ENCODE measurements around the gene SYNJ2. TPM values are rescaled to one million over a fixed set of nuclear protein-coding genes. Genes with fewer than 3 reads are reported as not detected.
A peak's percentile ranks its signal among the peaks of the same experiment; 100 is the strongest.

Gene SYNJ2
- total RNA-seq, 1 donor from 2014 or later: 8.2 TPM

DNA sequence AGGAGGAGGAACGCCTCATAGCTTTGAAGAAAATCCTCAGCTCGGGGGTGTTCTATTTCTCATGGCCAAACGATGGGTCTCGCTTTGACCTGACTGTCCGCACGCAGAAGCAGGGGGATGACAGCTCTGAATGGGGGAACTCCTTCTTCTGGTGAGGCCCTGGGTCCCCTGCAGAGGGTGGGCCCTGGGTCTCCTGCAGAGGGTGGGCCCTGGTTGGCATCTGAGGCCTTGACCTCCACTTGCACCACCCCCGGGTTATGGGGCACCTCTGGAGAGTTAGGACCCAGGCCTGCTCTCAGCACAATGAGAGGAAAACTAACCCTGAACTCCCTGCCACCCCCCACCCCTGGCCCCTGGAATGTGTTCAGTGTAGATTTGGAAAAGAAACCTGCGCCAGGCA lies 47.2 kb downstream of the SYNJ2 start:
- no peak overlapping the region for H3K4me3 ChIP-seq (ENCODE audit: low read depth, low read length)
- peaks cover 3% of the 10 kb centered on the region for H3K36me3 ChIP-seq (ENCODE audit: control insufficient read depth, insufficient read depth, low read length)
- TF ChIP-seq, protein P1, sequence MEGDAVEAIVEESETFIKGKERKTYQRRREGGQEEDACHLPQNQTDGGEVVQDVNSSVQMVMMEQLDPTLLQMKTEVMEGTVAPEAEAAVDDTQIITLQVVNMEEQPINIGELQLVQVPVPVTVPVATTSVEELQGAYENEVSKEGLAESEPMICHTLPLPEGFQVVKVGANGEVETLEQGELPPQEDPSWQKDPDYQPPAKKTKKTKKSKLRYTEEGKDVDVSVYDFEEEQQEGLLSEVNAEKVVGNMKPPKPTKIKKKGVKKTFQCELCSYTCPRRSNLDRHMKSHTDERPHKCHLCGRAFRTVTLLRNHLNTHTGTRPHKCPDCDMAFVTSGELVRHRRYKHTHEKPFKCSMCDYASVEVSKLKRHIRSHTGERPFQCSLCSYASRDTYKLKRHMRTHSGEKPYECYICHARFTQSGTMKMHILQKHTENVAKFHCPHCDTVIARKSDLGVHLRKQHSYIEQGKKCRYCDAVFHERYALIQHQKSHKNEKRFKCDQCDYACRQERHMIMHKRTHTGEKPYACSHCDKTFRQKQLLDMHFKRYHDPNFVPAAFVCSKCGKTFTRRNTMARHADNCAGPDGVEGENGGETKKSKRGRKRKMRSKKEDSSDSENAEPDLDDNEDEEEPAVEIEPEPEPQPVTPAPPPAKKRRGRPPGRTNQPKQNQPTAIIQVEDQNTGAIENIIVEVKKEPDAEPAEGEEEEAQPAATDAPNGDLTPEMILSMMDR (IDR thresholded peaks at IDR 0.05; ENCODE audit: insufficient read depth, low read length, severe bottlenecking): no peak
- FAIRE-seq (no peak), DNase-seq (ENCODE audit: low read depth) (no peak)
- no peaks in the 10 kb centered on the region for H3K27me3 ChIP-seq (ENCODE audit: control insufficient read depth, insufficient read depth, low read length)

DNA sequence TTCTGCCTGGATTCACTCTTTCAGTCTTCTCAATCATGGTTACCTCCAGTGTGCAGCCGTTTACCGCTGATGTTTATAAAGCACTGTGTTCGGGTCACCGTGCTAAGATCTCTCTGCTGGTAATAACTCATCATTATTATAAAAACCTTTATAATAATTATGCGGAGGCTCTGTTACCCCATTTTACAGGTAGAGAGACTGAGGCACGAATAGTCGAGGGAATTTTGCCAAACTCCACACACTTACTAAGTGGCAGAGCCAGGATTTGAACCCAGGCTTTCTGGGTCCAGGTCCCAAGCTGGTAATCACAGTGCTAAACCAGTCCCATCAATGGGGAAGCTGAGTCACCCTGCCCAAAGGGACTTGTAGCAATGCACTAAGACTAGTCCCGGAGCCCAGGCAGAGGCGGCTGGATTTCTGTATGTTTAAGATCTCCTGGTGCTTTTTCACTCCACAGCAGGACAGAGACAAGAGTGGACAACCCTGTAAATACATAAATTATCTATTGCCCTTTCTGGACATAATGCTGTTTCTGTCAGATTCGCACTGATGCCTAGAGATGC lies 48.1 kb downstream of the SYNJ2 start:
- DNase-seq (ENCODE audit: low read depth) (no peak), FAIRE-seq (no peak)
- TF ChIP-seq, protein P1 (IDR thresholded peaks at IDR 0.05; ENCODE audit: insufficient read depth, low read length, severe bottlenecking): no peak
- Histone ChIP-seq H3K27me3 (ENCODE audit: control insufficient read depth, insufficient read depth, low read length) (no peaks in the 10 kb centered on the region), H3K4me3 (ENCODE audit: low read depth, low read length) (no peak overlapping the region), H3K36me3 (ENCODE audit: control insufficient read depth, insufficient read depth, low read length) (peaks cover 3% of the 10 kb centered on the region)

DNA sequence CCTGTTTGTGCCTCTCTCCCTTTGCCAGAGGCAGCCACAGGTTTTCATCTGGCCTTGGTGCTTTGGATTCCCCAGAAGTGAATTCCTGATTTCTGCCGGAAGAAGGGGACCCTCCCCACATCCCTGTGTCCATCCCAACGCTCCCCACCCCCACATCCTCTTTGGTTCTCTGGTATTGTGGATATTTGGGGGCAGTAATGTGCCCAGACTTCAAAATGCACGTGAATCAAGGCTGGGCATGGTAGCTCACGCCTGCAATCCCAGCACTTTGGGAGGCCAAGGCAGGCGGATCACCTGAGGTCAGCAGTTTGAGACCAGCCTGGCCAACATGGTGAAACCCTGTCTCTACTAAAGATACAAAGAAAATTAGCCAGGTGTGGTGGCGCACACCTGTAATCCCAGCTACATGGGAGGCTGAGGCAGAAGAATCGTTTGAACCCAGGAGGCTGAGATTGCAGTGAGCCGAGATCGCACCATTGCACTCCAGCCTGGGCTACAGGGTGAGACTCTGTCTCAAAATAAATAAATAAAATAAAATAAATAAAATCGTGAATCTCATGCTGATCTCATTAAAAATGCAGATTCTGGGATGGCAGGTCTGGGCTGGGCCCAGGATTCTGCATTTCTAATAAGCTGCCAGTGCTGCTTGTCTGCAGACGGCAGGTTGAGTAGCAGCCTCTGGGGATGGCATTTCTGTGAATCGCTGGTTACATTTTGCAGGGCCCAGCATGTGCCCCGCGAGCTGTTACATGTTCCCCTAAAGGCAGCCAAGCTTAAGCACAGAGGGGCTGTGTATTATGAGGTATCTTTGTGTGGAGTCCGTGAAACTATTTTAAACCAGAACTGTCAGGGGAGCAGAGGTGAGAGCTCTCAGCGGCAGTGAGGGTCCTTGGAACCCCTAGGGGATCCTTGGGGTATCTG lies 49.0 kb downstream of the SYNJ2 start:
- no peaks in the 10 kb centered on the region for H3K27me3 ChIP-seq (ENCODE audit: control insufficient read depth, insufficient read depth, low read length)
- TF ChIP-seq, protein P1 (IDR thresholded peaks at IDR 0.05; ENCODE audit: insufficient read depth, low read length, severe bottlenecking): no peak
- no peak overlapping the region for H3K4me3 ChIP-seq (ENCODE audit: low read depth, low read length)
- no peak for FAIRE-seq
- DNase-seq (ENCODE audit: low read depth): peak; percentile 55
- peaks cover 3% of the 10 kb centered on the region for H3K36me3 ChIP-seq (ENCODE audit: control insufficient read depth, insufficient read depth, low read length)

DNA sequence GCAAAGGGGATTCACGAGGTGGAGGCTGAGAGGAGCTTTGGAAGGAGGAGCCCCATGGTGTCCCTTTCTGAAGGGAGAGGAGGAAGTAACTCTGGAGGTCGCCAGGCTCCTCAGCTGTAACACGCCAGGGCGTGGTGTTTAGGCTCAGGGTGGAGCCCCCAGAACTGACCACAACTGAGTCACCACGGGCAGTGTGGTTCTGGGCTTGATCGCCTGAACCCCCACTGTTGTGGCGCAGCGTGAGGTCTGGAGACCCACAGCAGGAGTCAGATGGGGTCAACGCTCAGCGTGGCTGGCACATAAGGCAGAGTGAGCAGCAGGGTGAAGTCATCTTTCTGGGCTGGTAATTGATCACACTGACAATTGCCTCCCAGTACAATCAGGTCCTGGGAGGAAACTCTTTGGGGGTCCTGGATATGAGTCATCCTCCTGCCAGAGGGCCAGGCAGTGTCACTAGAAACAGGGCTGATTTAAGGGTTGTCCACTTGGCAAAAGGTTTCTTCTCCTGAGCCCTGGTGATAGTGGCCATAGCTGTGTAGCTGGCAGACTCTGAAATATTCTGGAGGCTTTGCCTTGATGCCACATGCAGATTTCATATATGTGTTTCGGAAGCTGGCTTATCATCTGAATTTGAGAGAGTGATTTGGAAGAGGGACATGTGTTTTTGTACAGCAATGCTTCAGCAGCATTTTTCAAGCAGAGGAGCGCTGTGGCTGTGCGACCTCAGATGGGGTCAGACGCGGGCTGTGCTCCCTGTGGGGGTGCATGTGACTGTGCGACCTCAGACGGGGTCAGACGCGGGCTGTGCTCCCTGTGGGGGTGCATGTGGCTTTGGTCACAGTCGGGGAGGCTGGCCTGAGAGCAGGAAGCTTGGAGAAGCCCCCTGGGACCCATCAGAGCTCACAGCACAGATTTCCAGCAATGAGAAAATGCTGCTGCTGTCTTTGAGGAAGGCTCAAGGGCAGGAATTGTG lies 50.0 kb downstream of the SYNJ2 start:
- peaks cover 3% of the 10 kb centered on the region for H3K36me3 ChIP-seq (ENCODE audit: control insufficient read depth, insufficient read depth, low read length)
- DNase-seq (ENCODE audit: low read depth) (no peak), FAIRE-seq (no peak)
- H3K4me3 ChIP-seq (ENCODE audit: low read depth, low read length): no peak overlapping the region
- TF ChIP-seq, protein P1 (IDR thresholded peaks at IDR 0.05; ENCODE audit: insufficient read depth, low read length, severe bottlenecking): no peak
- no peaks in the 10 kb centered on the region for H3K27me3 ChIP-seq (ENCODE audit: control insufficient read depth, insufficient read depth, low read length)

DNA sequence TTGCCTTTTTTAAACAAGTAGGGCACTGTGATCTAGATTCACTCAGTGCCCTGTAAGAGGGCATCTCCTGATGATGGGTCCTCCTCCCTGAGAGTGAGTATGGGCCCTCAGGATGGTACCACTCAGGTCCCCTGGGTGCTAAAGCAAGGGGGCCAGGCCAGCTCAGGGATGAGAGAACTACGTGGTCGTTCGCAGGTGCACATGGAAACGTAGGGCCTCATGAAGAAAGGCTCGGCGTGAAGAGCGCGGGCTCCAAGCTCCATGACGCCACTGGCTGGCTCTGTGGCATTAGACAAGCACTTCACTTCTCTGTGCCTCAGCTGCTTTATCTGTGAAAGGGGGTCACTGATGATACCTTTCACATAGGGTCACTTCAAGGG lies 50.7 kb downstream of the SYNJ2 start:
- peaks cover 3% of the 10 kb centered on the region for H3K36me3 ChIP-seq (ENCODE audit: control insufficient read depth, insufficient read depth, low read length)
- FAIRE-seq: no peak
- H3K4me3 ChIP-seq (ENCODE audit: low read depth, low read length): no peak overlapping the region

More for the DNA sequence above, 50.7 kb downstream of the SYNJ2 start:
- no peak for DNase-seq (ENCODE audit: low read depth)
- TF ChIP-seq, protein P1 (IDR thresholded peaks at IDR 0.05; ENCODE audit: insufficient read depth, low read length, severe bottlenecking): no peak
- no peaks in the 10 kb centered on the region for H3K27me3 ChIP-seq (ENCODE audit: control insufficient read depth, insufficient read depth, low read length)

Data from bronchial epithelial cell (primary cell).